ACC112 (cell line): Measurements from ENCODE around the gene CADPS.

Experiments used
- H2AFZ ChIP-seq: fragments of 200-600 bp; sonication (generic); one replicate; pipeline ENCODE4 v1.6.0; 2017; ENCODE audit warnings: antibody characterized with exemption, low read length; ENCODE audit not compliant: unreplicated experiment
- H3K27ac ChIP-seq: fragments of 200-600 bp; sonication (generic); 2 replicates; pipeline ENCODE4 v1.5.1; 2014; ENCODE audit warnings: low read depth, mild to moderate bottlenecking, antibody characterized with exemption, low read length, moderate library complexity
- H3K27me3 ChIP-seq: fragments of 200-600 bp; sonication (generic); 2 replicates; pipeline ENCODE4 v1.6.1; 2014; ENCODE audit warnings: mild to moderate bottlenecking, antibody characterized with exemption, low read length, moderate library complexity, mixed read lengths; ENCODE audit not compliant: insufficient read depth
- H3K36me3 ChIP-seq: fragments of 200-600 bp; sonication (generic); 2 replicates; pipeline ENCODE4 v1.6.1; 2016; ENCODE audit warnings: mild to moderate bottlenecking, antibody characterized with exemption, low read length, moderate library complexity, mixed read lengths; ENCODE audit not compliant: insufficient read depth
- H3K4me1 ChIP-seq: fragments of 200-600 bp; sonication (generic); one replicate; pipeline ENCODE4 v1.6.1; 2016; ENCODE audit warnings: low read length, mixed read lengths; ENCODE audit not compliant: insufficient read depth, unreplicated experiment, control insufficient read depth
- H3K4me3 ChIP-seq: fragments of 200-600 bp; sonication (generic); 2 replicates; pipeline ENCODE4 v1.5.1; 2014; ENCODE audit warnings: mild to moderate bottlenecking, low read depth, low read length
- H3K79me2 ChIP-seq: fragments of 200-600 bp; sonication (generic); one replicate; pipeline ENCODE4 v1.6.0; 2016; ENCODE audit warnings: low read length; ENCODE audit not compliant: control insufficient read depth, unreplicated experiment, insufficient read depth

Gene CADPS

DNA sequence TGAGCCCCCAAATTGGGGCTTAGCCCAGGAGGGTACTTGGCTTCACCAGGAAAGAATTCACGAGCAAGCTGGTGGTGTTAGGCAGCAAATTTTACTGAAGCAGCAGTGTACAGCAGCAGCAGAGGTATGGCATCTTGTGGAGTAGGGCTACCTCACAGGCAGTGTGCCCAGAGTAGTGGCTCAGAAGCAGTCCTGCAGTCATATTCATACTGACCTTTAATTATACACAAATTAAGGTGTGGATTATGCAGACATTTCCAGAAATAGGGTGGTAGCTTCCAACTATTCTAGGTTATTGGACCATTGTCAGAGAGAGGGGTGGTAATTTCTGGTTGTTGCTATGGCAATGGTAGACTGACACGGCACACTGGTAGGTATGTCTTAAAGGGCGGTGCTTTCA, 20.7 kb upstream of the CADPS start:
- no peaks in the 10 kb centered on the region for H3K36me3 ChIP-seq
- no peak overlapping the region for H3K27ac ChIP-seq
- no peaks in the 10 kb centered on the region for H3K27me3 ChIP-seq
- H2AFZ ChIP-seq = no peak overlapping the region
- H3K79me2 ChIP-seq = no peaks in the 10 kb centered on the region
- no peaks in the 10 kb centered on the region for H3K4me1 ChIP-seq
- no peak overlapping the region for H3K4me3 ChIP-seq

- H3K36me3 ChIP-seq = no peaks in the 10 kb centered on the region
- H3K79me2 ChIP-seq = no peaks in the 10 kb centered on the region
- no peak overlapping the region for H2AFZ ChIP-seq
- H3K27me3 ChIP-seq = no peaks in the 10 kb centered on the region
- no peaks in the 10 kb centered on the region for H3K4me1 ChIP-seq
- no peak overlapping the region for H3K27ac ChIP-seq
- no peak overlapping the region for H3K4me3 ChIP-seq
Measured at GRCh38 chr3:62892951-62893350, 17.7 kb upstream of the CADPS start.

DNA sequence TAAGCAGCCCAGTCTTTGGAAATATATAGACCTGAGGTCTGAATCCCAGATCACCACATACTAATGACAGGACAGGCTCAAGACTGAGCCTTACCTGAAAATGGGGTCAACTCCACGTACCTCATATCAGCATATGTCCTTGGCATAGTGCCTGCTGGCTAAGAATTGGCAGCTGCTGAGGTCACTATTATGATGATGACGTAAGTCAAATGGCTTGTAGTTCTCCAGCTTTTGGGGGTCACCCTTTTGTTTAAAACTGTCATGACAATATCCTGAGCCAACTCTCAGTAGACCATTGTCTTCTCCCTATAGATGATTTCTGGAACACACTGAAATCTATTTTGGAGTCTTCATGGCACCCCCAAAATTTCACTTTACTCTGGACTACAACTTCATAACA, 16.8 kb upstream of the CADPS start:
- Histone ChIP-seq H2AFZ (no peak overlapping the region), H3K4me3 (no peak overlapping the region), H3K27ac (no peak overlapping the region), H3K27me3 (no peaks in the 10 kb centered on the region), H3K36me3 (no peaks in the 10 kb centered on the region), H3K79me2 (no peaks in the 10 kb centered on the region), H3K4me1 (no peaks in the 10 kb centered on the region)

DNA sequence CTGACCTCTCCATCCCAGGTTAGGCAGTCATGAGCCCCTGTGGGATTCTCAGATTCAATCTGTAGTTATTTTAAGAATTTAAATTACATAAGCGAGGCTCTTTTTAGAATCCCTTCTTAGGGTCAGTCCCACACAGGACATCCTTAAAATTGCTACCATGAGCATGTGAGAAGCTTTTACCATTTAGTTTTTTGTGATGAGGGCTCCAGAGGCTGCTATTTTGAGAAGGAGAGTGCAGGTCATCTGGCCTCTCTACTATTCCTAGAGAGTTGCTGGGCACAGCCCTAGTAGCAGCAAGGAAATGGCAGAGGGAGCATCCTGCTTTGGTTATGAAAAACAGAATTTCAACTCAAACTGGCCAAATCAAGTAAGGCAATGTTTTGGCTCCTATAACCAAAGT, 13.6 kb upstream of the CADPS start:
- no peak overlapping the region for H2AFZ ChIP-seq
- no peaks in the 10 kb centered on the region for H3K79me2 ChIP-seq
- H3K27me3 ChIP-seq = no peaks in the 10 kb centered on the region

GRCh38 chr3:62888180-62888579, 13.0 kb upstream of the CADPS start:
- no peaks in the 10 kb centered on the region for H3K27me3 ChIP-seq
- no peak overlapping the region for H3K4me3 ChIP-seq
- H3K36me3 ChIP-seq = no peaks in the 10 kb centered on the region
- no peak overlapping the region for H3K27ac ChIP-seq
- no peak overlapping the region for H2AFZ ChIP-seq
- H3K4me1 ChIP-seq = no peaks in the 10 kb centered on the region
- no peaks in the 10 kb centered on the region for H3K79me2 ChIP-seq

More for the DNA sequence above, 13.6 kb upstream of the CADPS start:
- H3K4me3 ChIP-seq = no peak overlapping the region
- H3K36me3 ChIP-seq = no peaks in the 10 kb centered on the region
- H3K27ac ChIP-seq = no peak overlapping the region
- no peaks in the 10 kb centered on the region for H3K4me1 ChIP-seq

DNA sequence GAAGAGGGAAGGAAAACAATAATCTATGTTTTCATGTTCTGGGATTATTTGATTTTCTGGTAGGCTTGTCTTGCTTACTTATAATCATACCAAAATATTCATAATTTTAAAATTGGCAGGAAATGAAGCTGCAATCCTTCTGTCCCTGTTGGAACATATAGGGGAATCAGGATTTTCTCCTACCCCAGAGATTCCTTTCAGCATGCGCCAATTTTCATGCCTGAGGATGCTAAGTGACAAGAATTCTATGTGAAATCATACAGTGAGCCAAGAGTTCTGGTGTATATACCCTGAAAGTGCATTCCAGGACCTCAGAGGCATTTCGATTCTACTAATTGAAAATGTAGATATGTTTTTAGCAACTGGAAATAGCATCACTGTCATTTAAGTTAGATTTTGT, 9.9 kb upstream of the CADPS start:
- no peaks in the 10 kb centered on the region for H3K27me3 ChIP-seq
- H3K79me2 ChIP-seq = no peaks in the 10 kb centered on the region
- no peak overlapping the region for H3K4me3 ChIP-seq
- H3K27ac ChIP-seq = no peak overlapping the region
- H2AFZ ChIP-seq = no peak overlapping the region
- no peaks in the 10 kb centered on the region for H3K36me3 ChIP-seq
- no peaks in the 10 kb centered on the region for H3K4me1 ChIP-seq

DNA sequence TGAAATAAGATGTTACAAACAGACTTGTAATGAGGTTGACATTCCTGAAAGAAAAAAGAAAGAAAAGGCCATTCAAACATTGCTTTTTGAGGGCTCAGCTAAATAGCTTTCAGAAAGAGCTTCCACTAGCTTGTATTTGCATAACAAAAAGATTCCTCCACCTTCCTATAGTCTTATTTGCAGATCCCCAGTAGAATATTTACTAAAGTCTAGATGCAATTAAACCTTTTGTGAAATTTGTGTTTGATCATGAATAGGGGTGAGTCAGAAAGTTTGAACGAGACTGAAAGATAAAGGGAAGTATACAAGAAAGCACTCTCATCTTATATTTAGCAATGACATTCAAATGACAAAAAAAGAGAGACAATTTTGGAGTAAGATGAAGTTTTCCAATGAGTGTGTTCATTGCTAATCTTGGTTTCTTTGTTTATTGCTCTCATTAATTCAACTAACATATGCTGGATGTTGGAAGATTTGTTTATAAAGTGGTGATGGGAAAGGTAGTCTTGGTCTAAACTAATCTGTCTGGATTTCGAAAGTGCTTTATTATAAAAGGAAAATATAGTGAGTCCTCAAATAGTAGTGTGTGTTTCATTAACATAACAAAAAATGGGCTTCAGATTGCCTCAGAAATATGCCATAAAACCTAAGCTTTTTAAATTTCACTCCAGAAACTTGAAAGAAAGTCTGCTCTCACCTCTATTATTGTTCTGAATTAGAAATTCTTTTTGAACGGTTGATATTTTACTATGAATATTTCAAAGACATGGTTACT, 9.1 kb upstream of the CADPS start:
- Histone ChIP-seq H3K27ac (no peak overlapping the region), H3K36me3 (no peaks in the 10 kb centered on the region), H3K27me3 (no peaks in the 10 kb centered on the region), H3K79me2 (no peaks in the 10 kb centered on the region), H2AFZ (no peak overlapping the region), H3K4me1 (no peaks in the 10 kb centered on the region), H3K4me3 (no peak overlapping the region)

GRCh38 chr3:62882676-62883200, 7.5 kb upstream of the CADPS start:
- H3K36me3 ChIP-seq = no peaks in the 10 kb centered on the region
- H3K27ac ChIP-seq = no peak overlapping the region
- H3K4me3 ChIP-seq = no peak overlapping the region
- no peaks in the 10 kb centered on the region for H3K4me1 ChIP-seq
- H2AFZ ChIP-seq = no peak overlapping the region
- no peaks in the 10 kb centered on the region for H3K79me2 ChIP-seq
- no peaks in the 10 kb centered on the region for H3K27me3 ChIP-seq

DNA sequence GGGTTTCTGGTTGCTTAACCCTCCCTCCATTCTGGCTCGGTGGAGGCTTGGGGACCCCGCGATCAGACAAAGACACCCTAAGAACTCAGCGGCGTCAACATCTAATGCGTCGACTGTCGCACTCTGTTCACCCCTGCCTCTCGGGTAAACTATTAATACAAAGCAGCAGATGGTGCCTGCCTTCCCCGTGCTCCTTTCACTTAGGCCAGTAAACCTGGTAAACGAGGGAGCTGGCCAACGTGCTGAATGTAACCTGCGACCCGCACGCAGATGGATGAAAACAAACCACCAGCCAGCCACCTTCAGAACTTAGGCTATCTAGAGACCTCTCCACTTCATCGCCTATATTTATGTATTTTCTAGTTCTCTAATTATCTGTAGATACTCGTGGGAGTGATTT, 848 bp upstream of the CADPS start:
- Histone ChIP-seq H3K36me3 (no peaks in the 10 kb centered on the region), H2AFZ (no peak overlapping the region), H3K27ac (no peak overlapping the region), H3K79me2 (no peaks in the 10 kb centered on the region), H3K27me3 (peaks cover 59% of the 10 kb centered on the region), H3K4me3 (no peak overlapping the region), H3K4me1 (no peaks in the 10 kb centered on the region)

- no peak overlapping the region for H2AFZ ChIP-seq
- H3K4me3 ChIP-seq = no peak overlapping the region
- no peaks in the 10 kb centered on the region for H3K79me2 ChIP-seq
- peaks cover 59% of the 10 kb centered on the region for H3K27me3 ChIP-seq
- H3K4me1 ChIP-seq = no peaks in the 10 kb centered on the region
- H3K36me3 ChIP-seq = no peaks in the 10 kb centered on the region
- no peak overlapping the region for H3K27ac ChIP-seq
Measured at GRCh38 chr3:62875558-62876002, 364 bp upstream of the CADPS start.
